Liver (tissue), 3 donors: ENCODE measurements around the gene E2F2.
"Not testable (repeated sequence)": the region's sequence is repeated elsewhere in the genome, so short reads cannot be mapped to it uniquely, and the experiment has no call there.

Experiments used
- FOXA1 ChIP-seq: IDR thresholded peaks from 2 replicates; pipeline ENCODE4 v1.6.1; 2016; ENCODE audit warnings: antibody characterized with exemption
- GABPA ChIP-seq, 2 donors: IDR thresholded peaks in 1 of 2; conservative IDR thresholded peaks in 1 of 2; 2 replicates each; pipeline ENCODE4 v1.6.1; 2016; ENCODE audit warnings: antibody characterized with exemption in 2 of 2, mild to moderate bottlenecking in 1 of 2, moderate library complexity in 1 of 2
- HNF4A ChIP-seq, 2 donors: conservative IDR thresholded peaks; 2 replicates each; pipeline ENCODE4 v1.6.1; 2016; ENCODE audit warnings: antibody characterized with exemption in 2 of 2, mild to moderate bottlenecking in 2 of 2
- RAD21 ChIP-seq, 2 donors: IDR thresholded peaks; 2 replicates each; pipeline ENCODE4 v1.6.1; 2016; ENCODE audit warnings: antibody characterized with exemption in 2 of 2, mild to moderate bottlenecking in 2 of 2
- RXRA ChIP-seq, 2 donors: IDR thresholded peaks; 2 replicates each; pipeline ENCODE4 v1.6.1; 2017 to 2018; ENCODE audit warnings: antibody characterized with exemption in 2 of 2, mild to moderate bottlenecking in 1 of 2
- SP1 ChIP-seq: IDR thresholded peaks from 2 replicates; pipeline ENCODE4 v1.6.1; 2018; ENCODE audit warnings: antibody characterized with exemption, mild to moderate bottlenecking
- TAF1 ChIP-seq: conservative IDR thresholded peaks from 2 replicates; pipeline ENCODE4 v1.6.1; 2016; ENCODE audit warnings: antibody characterized with exemption, mild to moderate bottlenecking
- YY1 ChIP-seq: IDR thresholded peaks from 2 replicates; pipeline ENCODE4 v1.6.1; 2016; ENCODE audit warnings: antibody characterized with exemption, mild to moderate bottlenecking
- TF ChIP-seq, protein P1 (sequence below): fragments of 150-350 bp; IDR thresholded peaks from 2 replicates; pipeline ENCODE4 v1.5.1; 2017; ENCODE audit warnings: improper control_type of control experiment, low read depth, low read length; ENCODE audit not compliant: missing input control
- TF ChIP-seq, protein P2 (sequence below): IDR thresholded peaks from 2 replicates; pipeline ENCODE4 v1.6.1; 2016; ENCODE audit warnings: antibody characterized with exemption, mild to moderate bottlenecking
- TF ChIP-seq, protein P3 (sequence below): IDR thresholded peaks from 2 replicates; pipeline ENCODE4 v1.6.1; 2016; ENCODE audit warnings: antibody characterized with exemption
- TF ChIP-seq, protein P4 (sequence below): IDR thresholded peaks from 2 replicates; pipeline ENCODE4 v1.6.1; 2016; ENCODE audit warnings: antibody characterized with exemption
- donor health status: healthy.
- donor health status: healthy.

DNA sequence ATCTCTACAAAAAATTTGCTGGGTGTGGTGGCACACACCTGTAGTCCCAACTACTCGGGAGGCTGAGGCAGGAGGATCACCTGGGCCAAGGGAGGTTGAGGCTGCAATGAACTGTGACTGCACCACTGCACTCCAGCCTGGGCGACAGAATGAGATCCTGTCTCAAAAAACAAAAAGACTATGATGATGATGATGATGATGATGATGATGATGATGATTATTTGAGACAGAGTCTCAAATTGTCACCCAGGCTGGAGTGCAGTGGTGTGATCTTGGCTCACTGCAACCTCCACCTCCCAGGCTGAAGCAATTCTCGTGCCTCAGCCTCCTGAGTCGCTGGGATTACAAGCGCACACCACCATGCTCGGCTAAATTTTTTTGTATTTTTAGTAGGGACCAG lies 38.3 kb downstream of the E2F2 start:
- TF ChIP-seq, protein P1, sequence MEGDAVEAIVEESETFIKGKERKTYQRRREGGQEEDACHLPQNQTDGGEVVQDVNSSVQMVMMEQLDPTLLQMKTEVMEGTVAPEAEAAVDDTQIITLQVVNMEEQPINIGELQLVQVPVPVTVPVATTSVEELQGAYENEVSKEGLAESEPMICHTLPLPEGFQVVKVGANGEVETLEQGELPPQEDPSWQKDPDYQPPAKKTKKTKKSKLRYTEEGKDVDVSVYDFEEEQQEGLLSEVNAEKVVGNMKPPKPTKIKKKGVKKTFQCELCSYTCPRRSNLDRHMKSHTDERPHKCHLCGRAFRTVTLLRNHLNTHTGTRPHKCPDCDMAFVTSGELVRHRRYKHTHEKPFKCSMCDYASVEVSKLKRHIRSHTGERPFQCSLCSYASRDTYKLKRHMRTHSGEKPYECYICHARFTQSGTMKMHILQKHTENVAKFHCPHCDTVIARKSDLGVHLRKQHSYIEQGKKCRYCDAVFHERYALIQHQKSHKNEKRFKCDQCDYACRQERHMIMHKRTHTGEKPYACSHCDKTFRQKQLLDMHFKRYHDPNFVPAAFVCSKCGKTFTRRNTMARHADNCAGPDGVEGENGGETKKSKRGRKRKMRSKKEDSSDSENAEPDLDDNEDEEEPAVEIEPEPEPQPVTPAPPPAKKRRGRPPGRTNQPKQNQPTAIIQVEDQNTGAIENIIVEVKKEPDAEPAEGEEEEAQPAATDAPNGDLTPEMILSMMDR: not testable (repeated sequence)
- TF ChIP-seq RAD21 (IDR thresholded peaks at IDR 0.05); TAF1; SP1; RXRA (IDR thresholded peaks at IDR 0.05); YY1; HNF4A (conservative IDR thresholded peaks at IDR 0.05); FOXA1; GABPA (IDR thresholded peaks at IDR 0.05 in 1 of 2, conservative IDR thresholded peaks at IDR 0.05 in 1 of 2): not testable (repeated sequence)
- TF ChIP-seq, protein P2, sequence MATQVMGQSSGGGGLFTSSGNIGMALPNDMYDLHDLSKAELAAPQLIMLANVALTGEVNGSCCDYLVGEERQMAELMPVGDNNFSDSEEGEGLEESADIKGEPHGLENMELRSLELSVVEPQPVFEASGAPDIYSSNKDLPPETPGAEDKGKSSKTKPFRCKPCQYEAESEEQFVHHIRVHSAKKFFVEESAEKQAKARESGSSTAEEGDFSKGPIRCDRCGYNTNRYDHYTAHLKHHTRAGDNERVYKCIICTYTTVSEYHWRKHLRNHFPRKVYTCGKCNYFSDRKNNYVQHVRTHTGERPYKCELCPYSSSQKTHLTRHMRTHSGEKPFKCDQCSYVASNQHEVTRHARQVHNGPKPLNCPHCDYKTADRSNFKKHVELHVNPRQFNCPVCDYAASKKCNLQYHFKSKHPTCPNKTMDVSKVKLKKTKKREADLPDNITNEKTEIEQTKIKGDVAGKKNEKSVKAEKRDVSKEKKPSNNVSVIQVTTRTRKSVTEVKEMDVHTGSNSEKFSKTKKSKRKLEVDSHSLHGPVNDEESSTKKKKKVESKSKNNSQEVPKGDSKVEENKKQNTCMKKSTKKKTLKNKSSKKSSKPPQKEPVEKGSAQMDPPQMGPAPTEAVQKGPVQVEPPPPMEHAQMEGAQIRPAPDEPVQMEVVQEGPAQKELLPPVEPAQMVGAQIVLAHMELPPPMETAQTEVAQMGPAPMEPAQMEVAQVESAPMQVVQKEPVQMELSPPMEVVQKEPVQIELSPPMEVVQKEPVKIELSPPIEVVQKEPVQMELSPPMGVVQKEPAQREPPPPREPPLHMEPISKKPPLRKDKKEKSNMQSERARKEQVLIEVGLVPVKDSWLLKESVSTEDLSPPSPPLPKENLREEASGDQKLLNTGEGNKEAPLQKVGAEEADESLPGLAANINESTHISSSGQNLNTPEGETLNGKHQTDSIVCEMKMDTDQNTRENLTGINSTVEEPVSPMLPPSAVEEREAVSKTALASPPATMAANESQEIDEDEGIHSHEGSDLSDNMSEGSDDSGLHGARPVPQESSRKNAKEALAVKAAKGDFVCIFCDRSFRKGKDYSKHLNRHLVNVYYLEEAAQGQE: not testable (repeated sequence)
- TF ChIP-seq, protein P3, sequence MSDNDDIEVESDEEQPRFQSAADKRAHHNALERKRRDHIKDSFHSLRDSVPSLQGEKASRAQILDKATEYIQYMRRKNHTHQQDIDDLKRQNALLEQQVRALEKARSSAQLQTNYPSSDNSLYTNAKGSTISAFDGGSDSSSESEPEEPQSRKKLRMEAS: not testable (repeated sequence)
- TF ChIP-seq, protein P4, sequence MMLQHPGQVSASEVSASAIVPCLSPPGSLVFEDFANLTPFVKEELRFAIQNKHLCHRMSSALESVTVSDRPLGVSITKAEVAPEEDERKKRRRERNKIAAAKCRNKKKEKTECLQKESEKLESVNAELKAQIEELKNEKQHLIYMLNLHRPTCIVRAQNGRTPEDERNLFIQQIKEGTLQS: not testable (repeated sequence)
